ENCODE results near the gene SLC22A23.

SLC22A23 gene

DNA sequence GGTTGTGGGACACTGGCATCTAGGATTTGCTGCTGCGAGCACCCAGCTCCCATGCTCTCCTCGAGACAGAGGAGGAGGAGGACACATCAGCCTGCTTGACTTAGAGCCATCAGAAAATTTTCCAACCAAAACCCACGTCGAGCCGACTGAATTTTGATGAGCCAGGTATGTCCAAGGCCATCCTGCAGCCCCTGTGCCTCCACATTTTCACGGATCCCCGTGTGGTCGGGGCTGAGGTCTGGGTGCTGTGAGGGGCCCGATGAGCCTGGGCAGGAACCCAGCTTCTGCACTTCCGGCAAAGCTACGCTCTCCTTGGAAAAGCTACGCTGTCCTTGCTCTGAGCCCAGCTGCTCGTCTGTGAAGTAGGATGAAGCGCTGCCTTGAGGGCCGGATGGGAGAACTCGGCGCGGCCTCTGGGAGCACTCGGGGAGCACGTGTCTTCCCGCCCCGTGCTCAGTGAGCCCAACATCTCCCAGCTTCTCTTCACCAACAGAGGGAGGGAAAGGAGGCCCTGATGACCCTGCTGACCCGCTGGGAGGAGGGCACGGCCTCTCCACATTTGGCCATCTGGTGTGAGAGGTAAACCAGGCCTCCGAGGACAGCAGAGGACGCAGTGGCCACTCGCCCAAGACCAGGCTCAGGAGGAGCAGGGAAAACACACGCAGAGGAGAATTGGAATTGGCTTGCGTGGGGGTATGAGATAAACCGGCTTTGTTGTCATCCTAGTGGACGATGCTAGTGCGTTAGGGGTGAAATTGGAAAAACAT is 164.2 kb downstream of the SLC22A23 start:
- Histone ChIP-seq H3K9me3 (ENCODE audit: control insufficient read depth, low read length) (no peaks in the 10 kb centered on the region), H2BK15ac (ENCODE audit: low read depth, poor library complexity, severe bottlenecking) (no peak overlapping the region), H2BK5ac (ENCODE audit: low read depth, low read length, poor library complexity, severe bottlenecking) (no peak overlapping the region), H3K4me1 (ENCODE audit: control insufficient read depth, insufficient read depth, low read depth, low read length) (peaks cover 6% of the 10 kb centered on the region), H3K18ac (ENCODE audit: low read depth in 1 of 2, low read length in 2 of 2) (no peak overlapping the region), H3K36me3 (ENCODE audit: control insufficient read depth in 1 of 2, insufficient read depth in 2 of 2, low read depth in 1 of 2, low read length in 2 of 2) (peaks cover 4 to 94% of the 10 kb centered on the region in 2 experiments), H2AK5ac (ENCODE audit: low read length, severe bottlenecking) (no peak overlapping the region), H3K27me3 (ENCODE audit: control insufficient read depth in 1 of 2, insufficient read depth in 1 of 2, low read length in 2 of 2) (no peaks in the 10 kb centered on the region), H3K4ac (ENCODE audit: low read depth in 1 of 2, low read length in 2 of 2) (no peak overlapping the region), H3K79me1 (replicated peaks; ENCODE audit: low read length, poor library complexity, severe bottlenecking) (no peaks in the 10 kb centered on the region), H3K9ac (ENCODE audit: low read length) (no peak overlapping the region), H2BK120ac (ENCODE audit: low read depth, low read length) (no peak overlapping the region), H3K14ac (ENCODE audit: low read length in 2 of 2) (no peak overlapping the region), H2BK12ac (ENCODE audit: low read length in 2 of 2) (no peak overlapping the region), H3K23ac (ENCODE audit: low read length in 2 of 2) (no peak overlapping the region), H2AFZ (ENCODE audit: low read depth, low read length) (no peak overlapping the region), H3K27ac (ENCODE audit: low read length, poor library complexity, severe bottlenecking) (no peak overlapping the region), H3K4me2 (ENCODE audit: low read length, poor library complexity, severe bottlenecking) (no peak overlapping the region), H3K4me3 (ENCODE audit: insufficient read depth in 1 of 2, low read depth in 1 of 2, low read length in 2 of 2) (no peak overlapping the region), H4K8ac (ENCODE audit: low read length) (no peak overlapping the region), H4K91ac (ENCODE audit: low read length) (peak overlapping the region; percentile 49)
- 90% methylated on average over 32 of the region's 32 CpGs for WGBS
- no peak for DNase-seq

- Histone ChIP-seq H2BK12ac (ENCODE audit: low read length in 2 of 2) (no peak overlapping the region), H4K8ac (ENCODE audit: low read length) (no peak overlapping the region), H3K4me3 (ENCODE audit: insufficient read depth in 1 of 2, low read depth in 1 of 2, low read length in 2 of 2) (no peak overlapping the region), H3K4me1 (ENCODE audit: control insufficient read depth, insufficient read depth, low read depth, low read length) (peaks cover 6% of the 10 kb centered on the region), H3K14ac (ENCODE audit: low read length in 2 of 2) (no peak overlapping the region), H3K27me3 (ENCODE audit: control insufficient read depth in 1 of 2, insufficient read depth in 1 of 2, low read length in 2 of 2) (no peaks in the 10 kb centered on the region), H3K9ac (ENCODE audit: low read length) (no peak overlapping the region), H4K91ac (ENCODE audit: low read length) (no peak overlapping the region), H2BK5ac (ENCODE audit: low read depth, low read length, poor library complexity, severe bottlenecking) (no peak overlapping the region), H2AK5ac (ENCODE audit: low read length, severe bottlenecking) (no peak overlapping the region), H3K4ac (ENCODE audit: low read depth in 1 of 2, low read length in 2 of 2) (no peak overlapping the region), H3K36me3 (ENCODE audit: control insufficient read depth in 1 of 2, insufficient read depth in 2 of 2, low read depth in 1 of 2, low read length in 2 of 2) (peaks cover 4 to 93% of the 10 kb centered on the region in 2 experiments), H3K23ac (ENCODE audit: low read length in 2 of 2) (no peak overlapping the region), H2AFZ (ENCODE audit: low read depth, low read length) (no peak overlapping the region), H2BK15ac (ENCODE audit: low read depth, poor library complexity, severe bottlenecking) (no peak overlapping the region), H3K18ac (ENCODE audit: low read depth in 1 of 2, low read length in 2 of 2) (no peak overlapping the region), H3K79me1 (replicated peaks; ENCODE audit: low read length, poor library complexity, severe bottlenecking) (no peaks in the 10 kb centered on the region), H3K9me3 (ENCODE audit: control insufficient read depth, low read length) (no peaks in the 10 kb centered on the region), H3K4me2 (ENCODE audit: low read length, poor library complexity, severe bottlenecking) (no peak overlapping the region), H3K27ac (ENCODE audit: low read length, poor library complexity, severe bottlenecking) (no peak overlapping the region), H2BK120ac (ENCODE audit: low read depth, low read length) (no peak overlapping the region)
- 96% methylated on average over 7 of the region's 7 CpGs for WGBS
- no peak for DNase-seq
Measured at GRCh38 chr6:3291987-3292386, 164.9 kb downstream of the SLC22A23 start.

DNA sequence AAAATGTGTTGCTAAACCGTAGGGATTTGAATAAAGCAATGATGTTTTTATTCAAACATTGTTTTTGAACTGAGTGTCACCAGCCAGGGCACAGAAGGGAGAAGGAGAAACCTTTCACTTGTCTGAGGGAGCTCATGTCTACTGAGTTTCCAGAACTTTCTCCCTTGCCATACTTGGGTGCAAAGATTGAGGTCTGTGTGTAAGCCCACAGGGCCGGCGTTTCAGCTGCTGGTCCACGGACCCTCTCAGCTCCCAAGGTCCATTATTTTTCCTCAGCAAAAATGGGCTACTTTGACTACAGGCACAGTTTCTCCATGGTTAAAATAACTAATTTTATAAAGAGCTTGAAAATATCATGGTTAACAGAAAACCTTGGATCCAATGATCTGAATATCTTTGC is 165.5 kb downstream of the SLC22A23 start:
- Histone ChIP-seq H3K36me3 (ENCODE audit: control insufficient read depth in 1 of 2, insufficient read depth in 2 of 2, low read depth in 1 of 2, low read length in 2 of 2) (peaks cover 4 to 92% of the 10 kb centered on the region in 2 experiments), H2BK12ac (ENCODE audit: low read length in 2 of 2) (no peak overlapping the region), H2BK15ac (ENCODE audit: low read depth, poor library complexity, severe bottlenecking) (no peak overlapping the region), H2AFZ (ENCODE audit: low read depth, low read length) (no peak overlapping the region), H4K8ac (ENCODE audit: low read length) (no peak overlapping the region), H3K18ac (ENCODE audit: low read depth in 1 of 2, low read length in 2 of 2) (no peak overlapping the region), H2AK5ac (ENCODE audit: low read length, severe bottlenecking) (no peak overlapping the region), H3K4ac (ENCODE audit: low read depth in 1 of 2, low read length in 2 of 2) (no peak overlapping the region), H4K91ac (ENCODE audit: low read length) (no peak overlapping the region), H3K9ac (ENCODE audit: low read length) (no peak overlapping the region), H3K27ac (ENCODE audit: low read length, poor library complexity, severe bottlenecking) (no peak overlapping the region), H3K79me1 (replicated peaks; ENCODE audit: low read length, poor library complexity, severe bottlenecking) (no peaks in the 10 kb centered on the region), H3K4me3 (ENCODE audit: insufficient read depth in 1 of 2, low read depth in 1 of 2, low read length in 2 of 2) (no peak overlapping the region), H2BK5ac (ENCODE audit: low read depth, low read length, poor library complexity, severe bottlenecking) (no peak overlapping the region), H3K9me3 (ENCODE audit: control insufficient read depth, low read length) (no peaks in the 10 kb centered on the region), H3K4me2 (ENCODE audit: low read length, poor library complexity, severe bottlenecking) (no peak overlapping the region), H3K23ac (ENCODE audit: low read length in 2 of 2) (no peak overlapping the region), H3K27me3 (ENCODE audit: control insufficient read depth in 1 of 2, insufficient read depth in 1 of 2, low read length in 2 of 2) (no peaks in the 10 kb centered on the region), H3K4me1 (ENCODE audit: control insufficient read depth, insufficient read depth, low read depth, low read length) (peaks cover 6% of the 10 kb centered on the region), H3K14ac (ENCODE audit: low read length in 2 of 2) (no peak overlapping the region), H2BK120ac (ENCODE audit: low read depth, low read length) (no peak overlapping the region)
- no peak for DNase-seq
- 95% methylated on average over 1 of the region's 4 CpGs for WGBS

- H2BK120ac ChIP-seq (ENCODE audit: low read depth, low read length), result no peak overlapping the region
- no peak overlapping the region for H3K9ac ChIP-seq (ENCODE audit: low read length)
- H3K79me1 ChIP-seq (replicated peaks; ENCODE audit: low read length, poor library complexity, severe bottlenecking), result no peaks in the 10 kb centered on the region
- H3K27me3 ChIP-seq (ENCODE audit: control insufficient read depth in 1 of 2, insufficient read depth in 1 of 2, low read length in 2 of 2), result no peaks in the 10 kb centered on the region
- H3K36me3 ChIP-seq (ENCODE audit: control insufficient read depth in 1 of 2, insufficient read depth in 2 of 2, low read depth in 1 of 2, low read length in 2 of 2), result peaks cover 4 to 90% of the 10 kb centered on the region in 2 experiments
- H3K4me1 ChIP-seq (ENCODE audit: control insufficient read depth, insufficient read depth, low read depth, low read length), result peaks cover 6% of the 10 kb centered on the region
- H3K27ac ChIP-seq (ENCODE audit: low read length, poor library complexity, severe bottlenecking), result no peak overlapping the region
- no peak overlapping the region for H2BK5ac ChIP-seq (ENCODE audit: low read depth, low read length, poor library complexity, severe bottlenecking)
- no peak overlapping the region for H3K23ac ChIP-seq (ENCODE audit: low read length in 2 of 2)
- no peak overlapping the region for H3K14ac ChIP-seq (ENCODE audit: low read length in 2 of 2)
- no peak overlapping the region for H3K4me2 ChIP-seq (ENCODE audit: low read length, poor library complexity, severe bottlenecking)
- H3K9me3 ChIP-seq (ENCODE audit: control insufficient read depth, low read length), result no peaks in the 10 kb centered on the region
- H2BK15ac ChIP-seq (ENCODE audit: low read depth, poor library complexity, severe bottlenecking), result no peak overlapping the region
- no peak overlapping the region for H2BK12ac ChIP-seq (ENCODE audit: low read length in 2 of 2)
- H4K8ac ChIP-seq (ENCODE audit: low read length), result no peak overlapping the region
- no peak overlapping the region for H3K4me3 ChIP-seq (ENCODE audit: insufficient read depth in 1 of 2, low read depth in 1 of 2, low read length in 2 of 2)
- H4K91ac ChIP-seq (ENCODE audit: low read length), result no peak overlapping the region
- no peak overlapping the region for H2AK5ac ChIP-seq (ENCODE audit: low read length, severe bottlenecking)
- WGBS, result 97% methylated on average over 11 of the region's 11 CpGs
- no peak overlapping the region for H2AFZ ChIP-seq (ENCODE audit: low read depth, low read length)
- H3K18ac ChIP-seq (ENCODE audit: low read depth in 1 of 2, low read length in 2 of 2), result no peak overlapping the region
- no peak overlapping the region for H3K4ac ChIP-seq (ENCODE audit: low read depth in 1 of 2, low read length in 2 of 2)
- DNase-seq, result no peak
Measured at GRCh38 chr6:3290931-3291211, 166.0 kb downstream of the SLC22A23 start.

All from mesenchymal stem cell (in vitro differentiated cells and primary cell).